Trophoblast cell (in vitro differentiated cells and primary cell): ENCODE data around the gene MYO6.

ENCODE experiments used
- DNase-seq, 2 donors: peaks; one replicate each; pipeline ENCODE4 v3.0.0-alpha.2; 2016
- H2AFZ ChIP-seq: 2 replicates; pipeline ENCODE4 v1.6.1; 2013; ENCODE audit warnings: low read length, moderate library complexity, mild to moderate bottlenecking; ENCODE audit not compliant: insufficient read depth, poor library complexity
- H2AK5ac ChIP-seq: 2 replicates; pipeline ENCODE4 v1.6.1; 2013; ENCODE audit warnings: mild to moderate bottlenecking, low read length
- H2BK120ac ChIP-seq: 2 replicates; pipeline ENCODE4 v1.6.1; 2013; ENCODE audit warnings: low read length, mild to moderate bottlenecking, moderate library complexity; ENCODE audit not compliant: insufficient read depth, poor library complexity
- H2BK12ac ChIP-seq: 2 replicates; pipeline ENCODE4 v1.6.1; 2013; ENCODE audit warnings: mild to moderate bottlenecking, low read length, moderate library complexity
- H2BK5ac ChIP-seq: 2 replicates; pipeline ENCODE4 v1.6.1; 2013; ENCODE audit warnings: low read length, low read depth, moderate library complexity, mild to moderate bottlenecking; ENCODE audit not compliant: poor library complexity
- H3K14ac ChIP-seq: 2 replicates; pipeline ENCODE4 v1.6.1; 2013; ENCODE audit warnings: mild to moderate bottlenecking, low read length
- H3K18ac ChIP-seq: 2 replicates; pipeline ENCODE4 v1.6.1; 2013; ENCODE audit warnings: mild to moderate bottlenecking, low read length
- H3K23ac ChIP-seq: 2 replicates; pipeline ENCODE4 v1.6.1; 2013; ENCODE audit warnings: low read length
- H3K27ac ChIP-seq: 2 replicates; pipeline ENCODE4 v1.5.1; 2013; ENCODE audit warnings: low read depth, mild to moderate bottlenecking, inconsistent platforms, low read length, moderate library complexity
- H3K27me3 ChIP-seq: 2 replicates; pipeline ENCODE4 v1.6.1; 2013; ENCODE audit warnings: inconsistent platforms, mild to moderate bottlenecking, low read length, moderate library complexity; ENCODE audit not compliant: insufficient read depth
- H3K36me3 ChIP-seq, 2 experiments: 1 replicate in 1 of 2; 2 replicates in 1 of 2; pipeline ENCODE4 v1.6.1; 2013; ENCODE audit warnings: low read length in 2 of 2, mild to moderate bottlenecking in 2 of 2, moderate library complexity in 1 of 2; ENCODE audit not compliant: insufficient read depth in 2 of 2, control insufficient read depth in 1 of 2
- H3K4ac ChIP-seq: 2 replicates; pipeline ENCODE4 v1.6.1; 2013; ENCODE audit warnings: low read depth, mild to moderate bottlenecking, low read length, moderate library complexity
- H3K4me1 ChIP-seq, 2 experiments: 1 replicate in 1 of 2; 2 replicates in 1 of 2; pipeline ENCODE4 v1.6.1; 2013; ENCODE audit warnings: low read length in 2 of 2, mild to moderate bottlenecking in 2 of 2, moderate library complexity in 1 of 2; ENCODE audit not compliant: insufficient read depth in 2 of 2, control insufficient read depth in 1 of 2
- H3K4me2 ChIP-seq: 2 replicates; pipeline ENCODE4 v1.6.1; 2013; ENCODE audit warnings: inconsistent platforms, mild to moderate bottlenecking, low read length, moderate library complexity
- H3K4me3 ChIP-seq: 2 replicates; pipeline ENCODE4 v1.5.1; 2013; ENCODE audit warnings: mild to moderate bottlenecking, low read depth, low read length, inconsistent platforms
- H3K79me1 ChIP-seq: one replicate; pipeline ENCODE4 v1.6.1; 2013; ENCODE audit warnings: low read length
- H3K79me2 ChIP-seq: 2 replicates; pipeline ENCODE4 v1.6.1; 2013; ENCODE audit warnings: low read length, mild to moderate bottlenecking; ENCODE audit not compliant: control insufficient read depth, insufficient read depth, poor library complexity
- H3K9ac ChIP-seq: 2 replicates; pipeline ENCODE4 v1.6.1; 2013; ENCODE audit warnings: mild to moderate bottlenecking, low read length
- H3K9me3 ChIP-seq: 2 replicates; pipeline ENCODE4 v1.6.1; 2013; ENCODE audit warnings: low read depth, mild to moderate bottlenecking, control low read depth, inconsistent platforms, low read length; ENCODE audit not compliant: insufficient read depth
- H4K12ac ChIP-seq: 2 replicates; pipeline ENCODE4 v1.6.1; 2013; ENCODE audit warnings: low read depth, mild to moderate bottlenecking, low read length, moderate library complexity
- H4K8ac ChIP-seq: 2 replicates; pipeline ENCODE4 v1.6.1; 2013; ENCODE audit warnings: low read depth, mild to moderate bottlenecking, low read length, moderate library complexity
- H4K91ac ChIP-seq: one replicate; pipeline ENCODE4 v1.6.1; 2013; ENCODE audit warnings: low read depth, mild to moderate bottlenecking, low read length, moderate library complexity
- WGBS: extraction: QIAGEN DNeasy Blood & Tissue Kit; methylation state at CpG from one replicate; pipeline ENCODE4 v1.1.7; 2013; ENCODE audit warnings: missing lambda C conversion rate; ENCODE audit not compliant: insufficient read length, insufficient coverage; ENCODE audit errors: extremely low coverage; 5-methylcytosine and 5-hydroxymethylcytosine counted together

Gene MYO6

GRCh38 chr6:75788894-75789293 lies 39.9 kb downstream of the MYO6 start:
- no peak overlapping the region for H2BK120ac ChIP-seq
- no peak overlapping the region for H2BK12ac ChIP-seq
- no peak overlapping the region for H2AK5ac ChIP-seq
- H3K4me1 ChIP-seq: no peaks in the 10 kb centered on the region
- no peak overlapping the region for H3K14ac ChIP-seq
- no peak overlapping the region for H3K27ac ChIP-seq
- H3K9me3 ChIP-seq: no peaks in the 10 kb centered on the region
- no peak overlapping the region for H3K18ac ChIP-seq
- no peak overlapping the region for H3K4me2 ChIP-seq
- no peak overlapping the region for H3K4ac ChIP-seq
- no peak overlapping the region for H3K4me3 ChIP-seq
- H3K27me3 ChIP-seq: no peaks in the 10 kb centered on the region
- H3K23ac ChIP-seq: no peak overlapping the region
- no peak overlapping the region for H4K8ac ChIP-seq
- H2BK5ac ChIP-seq: no peak overlapping the region
- no peaks in the 10 kb centered on the region for H3K79me2 ChIP-seq
- WGBS: 100% methylated on average over 1 of the region's 1 CpG
- no peak overlapping the region for H4K12ac ChIP-seq
- no peak overlapping the region for H4K91ac ChIP-seq
- no peak overlapping the region for H3K9ac ChIP-seq
- no peak overlapping the region for H2AFZ ChIP-seq
- H3K79me1 ChIP-seq: no peaks in the 10 kb centered on the region
- DNase-seq: no peak
- peaks cover 0 to 1% of the 10 kb centered on the region in 2 experiments for H3K36me3 ChIP-seq

- H3K4ac ChIP-seq: no peak overlapping the region
- no CpG with 5 or more reads among the region's 3 CpGs for WGBS
- H4K91ac ChIP-seq: no peak overlapping the region
These were observed 42.8 kb downstream of the MYO6 start for GRCh38 chr6:75791881-75792280.

GRCh38 chr6:75794351-75794846 lies 45.4 kb downstream of the MYO6 start:
- Histone ChIP-seq H3K18ac (no peak overlapping the region), H2BK12ac (no peak overlapping the region), H3K4me1 (no peaks in the 10 kb centered on the region), H2BK120ac (no peak overlapping the region), H4K12ac (no peak overlapping the region), H3K4me3 (no peak overlapping the region), H3K79me2 (no peaks in the 10 kb centered on the region), H3K27ac (no peak overlapping the region), H3K36me3 (peaks cover 0 to 1% of the 10 kb centered on the region in 2 experiments), H3K79me1 (no peaks in the 10 kb centered on the region), H4K91ac (no peak overlapping the region), H3K9me3 (no peaks in the 10 kb centered on the region), H3K27me3 (no peaks in the 10 kb centered on the region), H2BK5ac (no peak overlapping the region), H3K4me2 (no peak overlapping the region), H3K9ac (no peak overlapping the region), H3K14ac (no peak overlapping the region), H4K8ac (no peak overlapping the region), H3K23ac (no peak overlapping the region), H3K4ac (no peak overlapping the region), H2AFZ (no peak overlapping the region), H2AK5ac (no peak overlapping the region)
- no CpG with 5 or more reads among the region's 4 CpGs for WGBS
- no peak for DNase-seq

More at GRCh38 chr6:75791881-75792280, 42.8 kb downstream of the MYO6 start:
- H2BK120ac ChIP-seq: no peak overlapping the region
- H2AFZ ChIP-seq: no peak overlapping the region
- H3K36me3 ChIP-seq: peaks cover 0 to 1% of the 10 kb centered on the region in 2 experiments
- no peak overlapping the region for H3K4me3 ChIP-seq
- no peak overlapping the region for H4K8ac ChIP-seq
- no peaks in the 10 kb centered on the region for H3K9me3 ChIP-seq
- H3K9ac ChIP-seq: no peak overlapping the region
- H2BK5ac ChIP-seq: no peak overlapping the region
- H3K4me2 ChIP-seq: no peak overlapping the region
- no peak overlapping the region for H3K14ac ChIP-seq
- H3K4me1 ChIP-seq: no peaks in the 10 kb centered on the region
- H4K12ac ChIP-seq: no peak overlapping the region
- no peaks in the 10 kb centered on the region for H3K79me1 ChIP-seq
- no peak overlapping the region for H2AK5ac ChIP-seq
- no peak overlapping the region for H3K27ac ChIP-seq
- H3K18ac ChIP-seq: no peak overlapping the region
- H2BK12ac ChIP-seq: no peak overlapping the region
- H3K23ac ChIP-seq: no peak overlapping the region
- no peak for DNase-seq
- H3K79me2 ChIP-seq: no peaks in the 10 kb centered on the region
- no peaks in the 10 kb centered on the region for H3K27me3 ChIP-seq

- Histone ChIP-seq H3K79me2 (no peaks in the 10 kb centered on the region), H2AFZ (no peak overlapping the region), H2BK5ac (no peak overlapping the region), H3K4me2 (no peak overlapping the region), H3K4me3 (no peak overlapping the region), H3K36me3 (peaks cover 0 to 1% of the 10 kb centered on the region in 2 experiments), H2BK12ac (no peak overlapping the region), H4K91ac (no peak overlapping the region), H3K23ac (no peak overlapping the region), H3K4me1 (no peaks in the 10 kb centered on the region), H3K14ac (no peak overlapping the region), H3K79me1 (no peaks in the 10 kb centered on the region), H3K27ac (no peak overlapping the region), H3K27me3 (no peaks in the 10 kb centered on the region), H2BK120ac (no peak overlapping the region), H3K4ac (no peak overlapping the region), H3K9me3 (no peaks in the 10 kb centered on the region), H4K12ac (no peak overlapping the region), H2AK5ac (no peak overlapping the region), H4K8ac (no peak overlapping the region), H3K9ac (no peak overlapping the region), H3K18ac (no peak overlapping the region)
- no peak for DNase-seq
- no CpG with 5 or more reads among the region's 6 CpGs for WGBS
These were observed 46.1 kb downstream of the MYO6 start for GRCh38 chr6:75794954-75795739.
